ENCODE data around the gene SPEF1. TPM values are rescaled to one million over a fixed set of nuclear protein-coding genes. Genes with fewer than 3 reads are reported as not detected.

Gene SPEF1
- total RNA-seq, 1 donor from 2014 or later, result not detected

DNA sequence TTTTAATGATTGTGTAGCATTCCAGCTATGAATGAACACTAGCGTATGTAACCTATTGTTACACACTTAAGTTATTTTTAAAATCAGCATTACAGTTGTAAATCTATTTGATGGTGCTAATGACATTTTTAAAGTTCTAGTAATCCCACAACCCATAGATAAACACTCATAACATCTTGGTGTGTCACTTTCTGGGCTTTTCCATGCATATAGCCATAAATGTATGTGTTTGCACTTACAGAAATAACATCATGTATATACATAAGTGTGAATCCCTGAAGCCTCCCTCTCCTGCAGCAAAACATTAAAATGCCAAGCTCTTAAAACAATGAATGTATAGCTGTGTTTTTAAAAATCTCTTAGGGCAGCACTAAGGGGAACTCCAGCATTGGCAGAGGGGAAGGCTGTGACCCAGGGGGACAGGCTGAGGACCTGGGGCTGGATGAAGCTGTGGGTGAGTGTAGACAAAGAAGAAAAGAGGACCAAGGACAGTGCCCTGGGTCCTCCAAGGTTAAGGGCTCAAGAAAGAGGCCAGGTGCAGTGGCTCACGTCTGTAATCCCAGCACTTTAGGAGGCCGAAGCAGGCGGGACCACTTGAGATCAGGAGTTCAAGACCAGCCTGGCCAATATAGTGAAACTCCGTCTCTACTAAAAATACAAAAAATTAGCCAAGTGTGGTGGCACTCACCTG, 6.2 kb upstream of the SPEF1 start:
- Mint-ChIP-seq H3K4me1 (ENCODE audit: unreplicated experiment) (peaks cover 32% of the 10 kb centered on the region), H3K27me3 (ENCODE audit: unreplicated experiment) (no peaks in the 10 kb centered on the region), H3K27ac (ENCODE audit: unreplicated experiment) (no peak overlapping the region), H3K4me3 (ENCODE audit: unreplicated experiment) (peak overlapping the region; percentile 59), H3K36me3 (ENCODE audit: unreplicated experiment) (peaks cover 2% of the 10 kb centered on the region), H3K9me3 (ENCODE audit: unreplicated experiment) (no peaks in the 10 kb centered on the region)
- no peak for DNase-seq (ENCODE audit: extremely low spot score, unreplicated experiment)
- TF ChIP-seq CTCF (IDR thresholded peaks at IDR 0.05), result no peak

GRCh38 chr20:3786665-3787323, 5.5 kb upstream of the SPEF1 start, which contains the start of gene CENPB:
Gene CENPB, minus strand, starts transcription at chr20:3786740. Its CDS starts 257 bp downstream, at chr20:3786483.
- H3K9me3 Mint-ChIP-seq (ENCODE audit: unreplicated experiment), result no peaks in the 10 kb centered on the region
- H3K4me3 Mint-ChIP-seq (ENCODE audit: unreplicated experiment), result peak within 1 kb of the TSS; percentile 83
- H3K27me3 Mint-ChIP-seq (ENCODE audit: unreplicated experiment), result no peaks in the 10 kb centered on the region
- H3K36me3 Mint-ChIP-seq (ENCODE audit: unreplicated experiment), result peaks cover 2% of the 10 kb centered on the region
- TF ChIP-seq CTCF (IDR thresholded peaks at IDR 0.05), result peak; percentile 95
- peak; percentile 98 for DNase-seq (ENCODE audit: extremely low spot score, unreplicated experiment)
- H3K27ac Mint-ChIP-seq (ENCODE audit: unreplicated experiment), result peak within 1 kb of the TSS; percentile 78
- peaks cover 32% of the 10 kb centered on the region for H3K4me1 Mint-ChIP-seq (ENCODE audit: unreplicated experiment)

DNA sequence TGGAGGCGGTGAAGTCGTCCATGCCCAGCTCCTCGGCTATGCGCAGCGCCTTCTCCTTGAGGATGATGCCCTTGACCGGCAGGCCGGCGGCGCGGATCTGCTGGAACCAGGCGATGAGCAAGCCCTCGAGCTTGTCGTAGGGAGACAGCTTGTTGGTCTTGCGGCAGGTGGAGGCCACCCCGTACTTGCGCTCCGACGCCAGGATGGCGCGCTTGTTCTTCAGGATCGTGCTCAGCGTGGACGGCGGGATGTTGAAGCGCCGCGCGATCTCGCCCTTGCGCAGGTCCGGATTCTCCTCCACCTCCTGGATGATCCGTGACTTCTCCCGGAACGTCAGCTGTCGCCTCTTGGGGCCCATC, 4.9 kb upstream of the SPEF1 start:
- Mint-ChIP-seq H3K27ac (ENCODE audit: unreplicated experiment) (peak overlapping the region; percentile 78), H3K36me3 (ENCODE audit: unreplicated experiment) (peaks cover 2% of the 10 kb centered on the region), H3K4me3 (ENCODE audit: unreplicated experiment) (peak overlapping the region; percentile 83), H3K27me3 (ENCODE audit: unreplicated experiment) (no peaks in the 10 kb centered on the region), H3K4me1 (ENCODE audit: unreplicated experiment) (peaks cover 35% of the 10 kb centered on the region), H3K9me3 (ENCODE audit: unreplicated experiment) (no peaks in the 10 kb centered on the region)
- no peak for DNase-seq (ENCODE audit: extremely low spot score, unreplicated experiment)
- TF ChIP-seq CTCF (IDR thresholded peaks at IDR 0.05), result no peak

DNA sequence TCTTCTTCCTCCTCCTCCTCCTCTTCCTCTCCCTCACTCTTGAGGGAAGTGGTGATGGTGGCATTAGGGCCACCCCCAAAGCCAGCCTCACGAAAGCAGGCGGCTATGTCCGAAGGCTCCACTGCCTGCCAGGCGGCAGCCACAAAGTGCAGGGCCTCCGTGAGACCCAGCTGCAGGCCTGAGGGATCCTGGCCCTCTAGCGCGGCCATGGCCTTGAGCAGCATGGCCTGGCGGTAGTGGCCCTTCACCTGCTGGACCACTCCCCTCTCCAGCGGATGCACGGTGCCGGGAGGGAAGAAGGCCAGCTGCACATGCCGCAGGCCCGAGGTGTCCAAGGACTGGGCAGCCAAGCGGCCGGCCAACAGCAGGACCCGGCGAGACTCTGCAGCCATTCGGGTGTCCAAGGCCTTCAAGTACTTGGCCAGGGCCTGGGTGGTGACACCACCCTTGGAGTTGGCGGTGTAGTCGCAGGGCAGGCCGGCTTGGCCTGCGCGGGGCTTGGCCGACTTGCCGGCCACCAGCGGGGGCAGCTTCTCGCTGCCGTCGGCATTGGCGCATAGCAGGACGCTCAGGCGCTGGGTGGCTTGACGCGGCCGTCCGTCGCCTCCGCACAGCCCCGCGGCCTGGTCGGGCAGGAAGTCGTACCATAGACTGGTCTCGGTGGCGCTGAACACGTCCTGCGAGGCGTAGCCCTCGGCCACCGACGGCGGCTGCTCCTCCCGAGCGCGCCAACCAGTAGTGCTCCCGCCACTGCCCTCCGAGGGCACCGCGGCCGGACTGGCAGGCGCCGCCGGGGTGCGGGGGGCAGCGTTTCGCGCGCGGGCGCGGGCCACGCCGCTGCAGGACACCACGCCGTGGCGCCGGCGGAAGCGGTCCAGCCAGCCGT, 4.2 kb upstream of the SPEF1 start:
- no peak for TF ChIP-seq CTCF (IDR thresholded peaks at IDR 0.05)
- no peaks in the 10 kb centered on the region for H3K27me3 Mint-ChIP-seq (ENCODE audit: unreplicated experiment)
- peak overlapping the region; percentile 83 for H3K4me3 Mint-ChIP-seq (ENCODE audit: unreplicated experiment)
- DNase-seq (ENCODE audit: extremely low spot score, unreplicated experiment), result no peak
- peaks cover 2% of the 10 kb centered on the region for H3K36me3 Mint-ChIP-seq (ENCODE audit: unreplicated experiment)
- peaks cover 41% of the 10 kb centered on the region for H3K4me1 Mint-ChIP-seq (ENCODE audit: unreplicated experiment)
- no peaks in the 10 kb centered on the region for H3K9me3 Mint-ChIP-seq (ENCODE audit: unreplicated experiment)
- peak overlapping the region; percentile 14 for H3K27ac Mint-ChIP-seq (ENCODE audit: unreplicated experiment)

All from osteocyte (in vitro differentiated cells).